Fibroblast of lung (primary cell): ENCODE results near the gene DOK4. TPM values are rescaled to one million over a fixed set of nuclear protein-coding genes. Genes with fewer than 3 reads are reported as not detected.

Experiments used
- DNase-seq, 2 donors: peaks; one replicate each; pipeline versions ENCODE4 v3.0.0 to v3.0.0-alpha.2; 2010; ENCODE audit warnings: low read depth in 2 of 2
- H2AFZ ChIP-seq: 2 replicates; pipeline ENCODE4 v1.5.1; 2012; ENCODE audit warnings: low read length, control low read depth, inconsistent platforms
- H3K27ac ChIP-seq: 2 replicates; pipeline ENCODE4 v1.5.1; 2011; ENCODE audit warnings: low read length, control low read depth; ENCODE audit not compliant: insufficient read depth
- H3K27me3 ChIP-seq: 2 replicates; pipeline ENCODE4 v1.5.1; 2011; ENCODE audit warnings: mild to moderate bottlenecking, low read length; ENCODE audit not compliant: control insufficient read depth, insufficient read depth
- H3K36me3 ChIP-seq: 2 replicates; pipeline ENCODE4 v1.5.1; 2011; ENCODE audit warnings: low read length; ENCODE audit not compliant: control insufficient read depth, insufficient read depth
- H3K4me1 ChIP-seq: 2 replicates; pipeline ENCODE4 v1.5.1; 2011; ENCODE audit warnings: low read length; ENCODE audit not compliant: control insufficient read depth, insufficient read depth; ENCODE audit errors: extremely low read depth
- H3K4me2 ChIP-seq: 2 replicates; pipeline ENCODE4 v1.5.1; 2011; ENCODE audit warnings: low read length, control low read depth; ENCODE audit not compliant: insufficient read depth; ENCODE audit errors: extremely low read depth
- H3K4me3 ChIP-seq, 4 experiments: fragments of 200-600 bp in 1 of 4; sonication (generic) in 1 of 4; replicated peaks in 1 of 4; 2 replicates each; pipeline ENCODE4 v1.5.1; 2011 to 2016; ENCODE audit warnings: low read length in 4 of 4, low read depth in 3 of 4, mild to moderate bottlenecking in 3 of 4, control low read depth in 2 of 4, inconsistent platforms in 1 of 4, mixed read lengths in 1 of 4; ENCODE audit not compliant: insufficient read depth in 1 of 4; ENCODE audit errors: control extremely low read depth in 1 of 4
- H3K79me2 ChIP-seq: 2 replicates; pipeline ENCODE4 v1.5.1; 2012; ENCODE audit warnings: mild to moderate bottlenecking, low read length, inconsistent platforms; ENCODE audit not compliant: control insufficient read depth, insufficient read depth
- H3K9ac ChIP-seq: 2 replicates; pipeline ENCODE4 v1.5.1; 2011; ENCODE audit warnings: mild to moderate bottlenecking, low read length, control low read depth; ENCODE audit not compliant: insufficient read depth
- H3K9me3 ChIP-seq: 2 replicates; pipeline ENCODE4 v1.5.1; 2012; ENCODE audit warnings: low read depth, low read length; ENCODE audit not compliant: control insufficient read depth, insufficient read depth
- H4K20me1 ChIP-seq: 2 replicates; pipeline ENCODE4 v1.5.1; 2011; ENCODE audit warnings: low read length; ENCODE audit not compliant: control insufficient read depth, insufficient read depth; ENCODE audit errors: extremely low read depth
- CTCF ChIP-seq, 2 donors: IDR thresholded peaks in 1 of 2; conservative IDR thresholded peaks in 1 of 2; 1 replicate in 1 of 2; 2 replicates in 1 of 2; pipeline ENCODE4 v1.5.1; 2011 to 2012; ENCODE audit warnings: low read length in 2 of 2, control low read depth in 1 of 2, inconsistent platforms in 1 of 2, low read depth in 1 of 2, mild to moderate bottlenecking in 1 of 2
- EZH2 ChIP-seq: IDR thresholded peaks from 2 replicates; pipeline ENCODE4 v1.5.1; 2012; ENCODE audit warnings: low read length, control low read depth, mild to moderate bottlenecking; ENCODE audit errors: missing control alignments
- polyA plus RNA-seq, 2 donors: library from polyadenylated mRNA; depleted of rRNA in 1 of 2; stranded (reverse) in 1 of 2; unstranded in 1 of 2; fragments of >200 nt; gene quantifications; 2 replicates each; pipeline ENCODE4 v1.2.1, GENCODE V29; 2011 to 2012; ENCODE audit warnings: missing spikeins in 1 of 2
- total RNA-seq: library from RNA; depleted of rRNA; stranded (reverse); fragments of >200 nt; gene quantifications from 2 replicates; pipeline ENCODE4 v1.2.1, GENCODE V29; 2014

DOK4 gene
- total and polyA plus RNA-seq, 2 donors (not counting 1 experiment from before 2014, with no cell fraction given), result 12.6 to 15.0 TPM

- Histone ChIP-seq H3K36me3 (peaks cover 1% of the 10 kb centered on the region), H3K4me2 (no peak overlapping the region), H4K20me1 (no peaks in the 10 kb centered on the region), H3K4me1 (peaks cover 2% of the 10 kb centered on the region), H3K27me3 (no peaks in the 10 kb centered on the region), H3K9ac (no peak overlapping the region), H3K9me3 (no peaks in the 10 kb centered on the region), H2AFZ (no peak overlapping the region), H3K79me2 (no peaks in the 10 kb centered on the region), H3K4me3 (no peak overlapping the region), H3K27ac (no peak overlapping the region)
- DNase-seq, result no peak
- TF ChIP-seq EZH2 (no peak), CTCF (conservative IDR thresholded peaks at IDR 0.05 in 1 of 2, IDR thresholded peaks at IDR 0.05 in 1 of 2; ENCODE audit: low read depth in 1 of 2, low read length in 2 of 2) (no peak)
These were observed 40.7 kb upstream of the DOK4 start for GRCh38 chr16:57527027-57527426.

- no peaks in the 10 kb centered on the region for H3K27me3 ChIP-seq
These were observed 40.2 kb upstream of the DOK4 start for GRCh38 chr16:57526498-57526897.

GRCh38 chr16:57525761-57526160 is 39.5 kb upstream of the DOK4 start:
- Histone ChIP-seq H3K36me3 (peaks cover 1% of the 10 kb centered on the region), H4K20me1 (no peaks in the 10 kb centered on the region), H3K79me2 (no peaks in the 10 kb centered on the region), H3K4me1 (peaks cover 2% of the 10 kb centered on the region), H3K4me2 (no peak overlapping the region), H3K9ac (no peak overlapping the region), H2AFZ (no peak overlapping the region), H3K27me3 (no peaks in the 10 kb centered on the region), H3K9me3 (no peaks in the 10 kb centered on the region), H3K27ac (no peak overlapping the region), H3K4me3 (no peak overlapping the region)
- TF ChIP-seq EZH2, result no peak
- no peak for TF ChIP-seq CTCF (conservative IDR thresholded peaks at IDR 0.05 in 1 of 2, IDR thresholded peaks at IDR 0.05 in 1 of 2; ENCODE audit: low read depth in 1 of 2, low read length in 2 of 2)
- DNase-seq, result peak in 1 of 2 donors; percentile 14

More at GRCh38 chr16:57526498-57526897, 40.2 kb upstream of the DOK4 start:
- no peaks in the 10 kb centered on the region for H3K9me3 ChIP-seq
- no peak overlapping the region for H2AFZ ChIP-seq
- H3K4me2 ChIP-seq, result no peak overlapping the region
- H3K36me3 ChIP-seq, result peaks cover 1% of the 10 kb centered on the region
- no peaks in the 10 kb centered on the region for H3K79me2 ChIP-seq
- no peaks in the 10 kb centered on the region for H4K20me1 ChIP-seq
- H3K27ac ChIP-seq, result no peak overlapping the region
- no peak overlapping the region for H3K4me3 ChIP-seq
- TF ChIP-seq CTCF (conservative IDR thresholded peaks at IDR 0.05 in 1 of 2, IDR thresholded peaks at IDR 0.05 in 1 of 2; ENCODE audit: low read depth in 1 of 2, low read length in 2 of 2) (no peak), EZH2 (no peak)
- no peak for DNase-seq
- H3K4me1 ChIP-seq, result peaks cover 2% of the 10 kb centered on the region
- H3K9ac ChIP-seq, result no peak overlapping the region
